Adipocyte (in vitro differentiated cells): ENCODE results near the gene UPF1.

Source experiments
- DNase-seq: peaks from one replicate; pipeline ENCODE4 v3.0.0-alpha.2; 2015; ENCODE audit warnings: low read depth
- H3K27me3 ChIP-seq: replicated peaks from 2 replicates; pipeline ENCODE4 v1.7.0; 2013; ENCODE audit warnings: mild to moderate bottlenecking, low read length, moderate library complexity; ENCODE audit not compliant: control insufficient read depth, insufficient read depth
- H3K36me3 ChIP-seq: 2 replicates; pipeline ENCODE4 v1.7.0; 2013; ENCODE audit warnings: low read length, mild to moderate bottlenecking, moderate library complexity; ENCODE audit not compliant: control insufficient read depth, insufficient read depth, severe bottlenecking
- H3K4me1 ChIP-seq: 2 replicates; pipeline ENCODE4 v1.7.0; 2013; ENCODE audit warnings: mild to moderate bottlenecking, low read length, moderate library complexity; ENCODE audit not compliant: control insufficient read depth, insufficient read depth
- H3K4me3 ChIP-seq: 2 replicates; pipeline ENCODE4 v1.7.0; 2013; ENCODE audit warnings: mild to moderate bottlenecking, low read length, moderate library complexity
- H3K9ac ChIP-seq: 2 replicates; pipeline ENCODE4 v1.7.0; 2013; ENCODE audit warnings: mild to moderate bottlenecking, low read length, moderate library complexity
- H3K9me3 ChIP-seq: 2 replicates; pipeline ENCODE4 v1.7.0; 2013; ENCODE audit warnings: mild to moderate bottlenecking, low read length, moderate library complexity; ENCODE audit not compliant: control insufficient read depth

Gene UPF1

GRCh38 chr19:18883526-18884304 is 52.0 kb downstream of the UPF1 start:
- no peak for DNase-seq
- no peaks in the 10 kb centered on the region for H3K27me3 ChIP-seq
- no peaks in the 10 kb centered on the region for H3K36me3 ChIP-seq

GRCh38 chr19:18886972-18887371 is 55.2 kb downstream of the UPF1 start:
- DNase-seq = no peak
- Histone ChIP-seq H3K36me3 (no peaks in the 10 kb centered on the region), H3K4me1 (no peaks in the 10 kb centered on the region), H3K4me3 (no peak overlapping the region), H3K27me3 (no peaks in the 10 kb centered on the region), H3K9ac (no peak overlapping the region), H3K9me3 (no peaks in the 10 kb centered on the region)

More at GRCh38 chr19:18883526-18884304, 52.0 kb downstream of the UPF1 start:
- H3K4me1 ChIP-seq = no peaks in the 10 kb centered on the region
- H3K9ac ChIP-seq = no peak overlapping the region
- H3K9me3 ChIP-seq = no peaks in the 10 kb centered on the region
- H3K4me3 ChIP-seq = no peak overlapping the region

- Histone ChIP-seq H3K27me3 (peaks cover 12% of the 10 kb centered on the region), H3K9me3 (no peaks in the 10 kb centered on the region), H3K9ac (no peak overlapping the region), H3K4me3 (no peak overlapping the region), H3K36me3 (no peaks in the 10 kb centered on the region), H3K4me1 (no peaks in the 10 kb centered on the region)
- no peak for DNase-seq
Measured at GRCh38 chr19:18889949-18890745, 58.4 kb downstream of the UPF1 start.

- Histone ChIP-seq H3K4me1 (no peaks in the 10 kb centered on the region), H3K27me3 (peaks cover 12% of the 10 kb centered on the region), H3K9me3 (no peaks in the 10 kb centered on the region), H3K9ac (no peak overlapping the region), H3K36me3 (no peaks in the 10 kb centered on the region), H3K4me3 (no peak overlapping the region)
- no peak for DNase-seq
Measured at GRCh38 chr19:18893587-18894253, 62.0 kb downstream of the UPF1 start.

GRCh38 chr19:18894254-18895037 is 62.7 kb downstream of the UPF1 start:
- Histone ChIP-seq H3K27me3 (peaks cover 12% of the 10 kb centered on the region), H3K9ac (no peak overlapping the region), H3K9me3 (no peaks in the 10 kb centered on the region), H3K36me3 (peaks cover 5% of the 10 kb centered on the region), H3K4me1 (no peaks in the 10 kb centered on the region), H3K4me3 (peak overlapping the region; percentile 64)
- peak; percentile 31 for DNase-seq

- peak overlapping the region; percentile 20 for H3K9ac ChIP-seq
- peak; percentile 63 for DNase-seq
- H3K27me3 ChIP-seq = peaks cover 12% of the 10 kb centered on the region
- no peaks in the 10 kb centered on the region for H3K4me1 ChIP-seq
- H3K4me3 ChIP-seq = peak overlapping the region; percentile 64
- peaks cover 9% of the 10 kb centered on the region for H3K36me3 ChIP-seq
- H3K9me3 ChIP-seq = no peaks in the 10 kb centered on the region
Measured at GRCh38 chr19:18895038-18895823, 63.5 kb downstream of the UPF1 start.

- DNase-seq = peak; percentile 63
- no peaks in the 10 kb centered on the region for H3K4me1 ChIP-seq
Measured at GRCh38 chr19:18895824-18896341, 64.1 kb downstream of the UPF1 start, which contains the start of gene CERS1. Gene CERS1 (minus strand): TSS chr19:18896158. CDS start chr19:18896072, 86 bp downstream.

GRCh38 chr19:18896421-18896841 is 64.7 kb downstream of the UPF1 start:
- H3K36me3 ChIP-seq = peaks cover 15% of the 10 kb centered on the region
- no peak overlapping the region for H3K9ac ChIP-seq
- H3K4me1 ChIP-seq = no peaks in the 10 kb centered on the region
- DNase-seq = no peak
- no peak overlapping the region for H3K4me3 ChIP-seq
- H3K27me3 ChIP-seq = peaks cover 12% of the 10 kb centered on the region
- H3K9me3 ChIP-seq = no peaks in the 10 kb centered on the region

More at GRCh38 chr19:18895824-18896341, 64.1 kb downstream of the UPF1 start, which contains the start of gene CERS1:
- Histone ChIP-seq H3K36me3 (peaks cover 14% of the 10 kb centered on the region), H3K9ac (peak within 1 kb of the TSS; percentile 20), H3K27me3 (peaks cover 12% of the 10 kb centered on the region), H3K9me3 (no peaks in the 10 kb centered on the region), H3K4me3 (peak within 1 kb of the TSS; percentile 64)

- Histone ChIP-seq H3K4me3 (no peak overlapping the region), H3K9me3 (no peaks in the 10 kb centered on the region), H3K9ac (no peak overlapping the region), H3K27me3 (peaks cover 12% of the 10 kb centered on the region), H3K36me3 (peaks cover 19% of the 10 kb centered on the region), H3K4me1 (no peaks in the 10 kb centered on the region)
- no peak for DNase-seq
Measured at GRCh38 chr19:18897094-18898029, 65.6 kb downstream of the UPF1 start.
